H1 (cell line): ENCODE data around the gene C14orf93. TPM values are rescaled to one million over a fixed set of nuclear protein-coding genes. Genes with fewer than 3 reads are reported as not detected.

Source experiments
- CTCF ChIA-PET: fragments of 300-600 bp; sonication (Branson Sonifier 250); formaldehyde crosslinking; loops from one replicate; lab custom pipeline; 2021; ENCODE audit not compliant: partially characterized antibody; lab: Charles Lee
- POLR2A ChIA-PET: fragments of 300-600 bp; sonication (Branson Sonifier 250); formaldehyde crosslinking; loops from one replicate; lab custom pipeline; 2021; ENCODE audit warnings: inconsistent platforms; ENCODE audit not compliant: partially characterized antibody; lab: Charles Lee
- DNase-seq, 2 experiments: peaks; one replicate each; pipeline versions ENCODE4 v3.0.0 to v3.0.0-alpha.2; 2010 to 2022; ENCODE audit warnings: low spot score in 2 of 2, low read depth in 1 of 2, mixed read lengths in 1 of 2
- FAIRE-seq: peaks from 2 replicates; lab custom pipeline; 2011; peaks lifted over from hg19 to GRCh38; lab: Jason Lieb, UNC
- H2AFZ ChIP-seq: 2 replicates; pipeline ENCODE4 v1.8.1; 2012; ENCODE audit warnings: low read length, inconsistent platforms
- H2AK5ac ChIP-seq: 2 replicates; pipeline ENCODE4 v1.6.1; 2013; ENCODE audit warnings: low read depth, low read length
- H2BK120ac ChIP-seq: replicated peaks from 2 replicates; pipeline ENCODE3; 2013; ENCODE audit warnings: low read depth, low read length, inconsistent platforms
- H2BK12ac ChIP-seq: 2 replicates; pipeline ENCODE4 v1.6.1; 2013; ENCODE audit warnings: low read depth, low read length
- H2BK15ac ChIP-seq: 2 replicates; pipeline ENCODE4 v1.6.1; 2013; ENCODE audit warnings: low read length
- H2BK20ac ChIP-seq: 2 replicates; pipeline ENCODE4 v1.6.1; 2013; ENCODE audit warnings: low read length
- H2BK5ac ChIP-seq: 2 replicates; pipeline ENCODE4 v1.6.1; 2013; ENCODE audit warnings: low read depth, low read length
- H3K14ac ChIP-seq: 2 replicates; pipeline ENCODE4 v1.6.1; 2013; ENCODE audit warnings: inconsistent platforms; ENCODE audit not compliant: insufficient read length
- H3K18ac ChIP-seq: 2 replicates; pipeline ENCODE4 v1.6.1; 2013; ENCODE audit warnings: low read length; ENCODE audit errors: extremely low read depth
- H3K23ac ChIP-seq: 2 replicates; pipeline ENCODE4 v1.6.1; 2013; ENCODE audit warnings: inconsistent platforms; ENCODE audit not compliant: insufficient read length
- H3K23me2 ChIP-seq: 2 replicates; pipeline ENCODE4 v1.6.1; 2013; ENCODE audit warnings: low read depth, low read length
- H3K27ac ChIP-seq: 2 replicates; pipeline ENCODE4 v1.6.1; 2011; ENCODE audit warnings: low read depth, low read length, inconsistent platforms
- H3K27me3 ChIP-seq, 4 experiments: replicated peaks in 1 of 4; 1 replicate in 1 of 4; 2 replicates in 3 of 4; pipeline versions ENCODE4 v1.6.1 to v1.8.1; 2011 to 2013; ENCODE audit warnings: low read length in 3 of 4, mild to moderate bottlenecking in 3 of 4, inconsistent platforms in 2 of 4, mixed read lengths in 2 of 4, moderate library complexity in 1 of 4; ENCODE audit not compliant: control insufficient read depth in 3 of 4, insufficient read depth in 3 of 4; ENCODE audit errors: extremely low read depth in 1 of 4
- H3K36me3 ChIP-seq, 4 experiments: 2 replicates each; pipeline versions ENCODE4 v1.6.1 to v1.8.1; 2011 to 2013; ENCODE audit warnings: mild to moderate bottlenecking in 4 of 4, low read length in 3 of 4, moderate library complexity in 2 of 4, control low read depth in 1 of 4, inconsistent platforms in 1 of 4; ENCODE audit not compliant: insufficient read depth in 4 of 4, control insufficient read depth in 2 of 4
- H3K4ac ChIP-seq: replicated peaks from 2 replicates; pipeline ENCODE3; 2013; ENCODE audit warnings: low read length, low read depth, mixed read lengths, inconsistent platforms; ENCODE audit not compliant: insufficient read length
- H3K4me1 ChIP-seq, 4 experiments: replicated peaks in 1 of 4; 1 replicate in 1 of 4; 2 replicates in 3 of 4; pipeline versions ENCODE4 v1.6.1 to v1.8.1; 2011 to 2013; ENCODE audit warnings: low read length in 3 of 4, inconsistent platforms in 2 of 4, mixed read lengths in 1 of 4; ENCODE audit not compliant: insufficient read depth in 4 of 4, control insufficient read depth in 3 of 4
- H3K4me2 ChIP-seq, 2 experiments: 2 replicates each; pipeline versions ENCODE4 v1.6.1 to v1.8.1; 2011 to 2013; ENCODE audit warnings: low read depth in 2 of 2, low read length in 2 of 2, control low read depth in 1 of 2, inconsistent platforms in 1 of 2, mild to moderate bottlenecking in 1 of 2; ENCODE audit not compliant: insufficient read depth in 1 of 2
- H3K4me3 ChIP-seq, 4 experiments: fragments of 200-600, 300-600 bp in 1 of 4; sonication (generic), shearing (Covaris generic), sonication (Bioruptor Twin) in 1 of 4; 2 replicates each; pipeline versions ENCODE4 v1.5.1 to v1.8.1; 2011 to 2016; ENCODE audit warnings: low read length in 4 of 4, low read depth in 3 of 4, control low read depth in 2 of 4, inconsistent platforms in 2 of 4, mild to moderate bottlenecking in 2 of 4, mixed read lengths in 1 of 4, moderate library complexity in 1 of 4; ENCODE audit not compliant: insufficient read depth in 2 of 4; ENCODE audit errors: extremely low read depth in 1 of 4
- H3K56ac ChIP-seq: replicated peaks from 2 replicates; pipeline ENCODE3; 2013; ENCODE audit warnings: low read depth, mild to moderate bottlenecking, mixed read lengths, low read length, inconsistent platforms; ENCODE audit not compliant: insufficient read length
- H3K79me1 ChIP-seq: 2 replicates; pipeline ENCODE4 v1.6.1; 2013; ENCODE audit warnings: low read depth, low read length, control low read depth
- H3K79me2 ChIP-seq, 2 experiments: 2 replicates each; pipeline versions ENCODE4 v1.6.1 to v1.8.1; 2012 to 2013; ENCODE audit warnings: low read length in 2 of 2, mild to moderate bottlenecking in 2 of 2, inconsistent platforms in 1 of 2; ENCODE audit not compliant: insufficient read depth in 2 of 2, control insufficient read depth in 1 of 2
- H3K9ac ChIP-seq, 4 experiments: replicated peaks in 1 of 4; 1 replicate in 1 of 4; 2 replicates in 3 of 4; pipeline versions ENCODE4 v1.6.1 to v1.8.1; 2011 to 2013; ENCODE audit warnings: low read depth in 3 of 4, low read length in 3 of 4, control low read depth in 2 of 4, mild to moderate bottlenecking in 2 of 4, moderate library complexity in 2 of 4, inconsistent platforms in 1 of 4; ENCODE audit errors: extremely low read depth in 1 of 4
- H3K9me3 ChIP-seq, 2 experiments: 2 replicates each; pipeline versions ENCODE4 v1.6.1 to v1.8.1; 2012 to 2013; ENCODE audit warnings: mild to moderate bottlenecking in 2 of 2, moderate library complexity in 2 of 2, control low read depth in 1 of 2, inconsistent platforms in 1 of 2, low read depth in 1 of 2, low read length in 1 of 2, mixed read lengths in 1 of 2; ENCODE audit not compliant: insufficient read depth in 2 of 2
- H4K20me1 ChIP-seq, 2 experiments: replicated peaks in 1 of 2; 2 replicates each; pipeline versions ENCODE3 to v1.8.1; 2011 to 2013; ENCODE audit warnings: inconsistent platforms in 2 of 2, low read length in 2 of 2, mild to moderate bottlenecking in 1 of 2; ENCODE audit not compliant: insufficient read depth in 2 of 2, control insufficient read depth in 1 of 2
- H4K5ac ChIP-seq: 2 replicates; pipeline ENCODE4 v1.6.1; 2013; ENCODE audit warnings: low read length, low read depth, mixed read lengths, inconsistent platforms; ENCODE audit not compliant: insufficient read length
- H4K8ac ChIP-seq: 2 replicates; pipeline ENCODE4 v1.8.0; 2013; ENCODE audit warnings: mild to moderate bottlenecking, moderate library complexity, low read length, inconsistent platforms; ENCODE audit not compliant: insufficient read depth; ENCODE audit errors: extremely low read depth
- H4K91ac ChIP-seq: replicated peaks from 2 replicates; pipeline ENCODE3; 2013; ENCODE audit warnings: low read length, mixed read lengths, inconsistent platforms; ENCODE audit not compliant: insufficient read length
- BRCA1 ChIP-seq: IDR thresholded peaks from 2 replicates; pipeline ENCODE4 v1.6.1; 2012; ENCODE audit warnings: low read depth, low read length, improper control_type of control experiment
- RNF2 ChIP-seq: fragments of 200-900, 300-1000 bp; sonication (generic); IDR thresholded peaks from 2 replicates; pipeline ENCODE4 v1.7.1; 2016; ENCODE audit warnings: borderline replicate concordance, low read depth, mild to moderate bottlenecking, antibody characterized with exemption, low read length; ENCODE audit not compliant: poor library complexity, severe bottlenecking; ENCODE audit errors: missing control alignments
- SP2 ChIP-seq: IDR thresholded peaks from 2 replicates; pipeline ENCODE4 v1.6.1; 2012; ENCODE audit warnings: mild to moderate bottlenecking, low read length, inconsistent platforms
- TAF1 ChIP-seq: IDR thresholded peaks from 2 replicates; pipeline ENCODE4 v1.6.1; 2011; ENCODE audit warnings: mild to moderate bottlenecking, low read depth, low read length
- ZNF274 ChIP-seq: IDR thresholded peaks from 2 replicates; pipeline ENCODE4 v1.7.0; 2012; ENCODE audit warnings: low read length, borderline replicate concordance; ENCODE audit errors: extremely low read depth
- WGBS, 2 experiments: shearing (Covaris generic) in 1 of 2; methylation state at CpG; one replicate each; pipeline versions ENCODE4 v1.1.6 to v1.1.7; 2013 to 2015; ENCODE audit warnings: low lambda C conversion rate in 2 of 2, mixed read lengths in 2 of 2, inconsistent platforms in 1 of 2, low coverage in 1 of 2, missing lambda C conversion rate in 1 of 2; ENCODE audit not compliant: insufficient replicate concordance in 2 of 2, insufficient coverage in 1 of 2, insufficient read length in 1 of 2; ENCODE audit errors: extremely low coverage in 1 of 2, missing lambda C conversion rate in 1 of 2; 5-methylcytosine and 5-hydroxymethylcytosine counted together
- long read RNA-seq, 2 experiments: library from RNA in 1 of 2; library from capped mRNA in 1 of 2; stranded (forward); transcript quantifications; one replicate each; pipeline ENCODE4 v2.0.0, GENCODE V29; 2021; ENCODE audit warnings: inconsistent platforms in 1 of 2
- polyA minus RNA-seq, 3 experiments: library from RNA; depleted of rRNA, polyadenylated mRNA; stranded (reverse); fragments of >200 nt; gene quantifications; 1 replicate in 2 of 3; 2 replicates in 1 of 3; pipeline ENCODE4 v1.2.3, GENCODE V29; 2011
- polyA plus RNA-seq, 7 experiments: library from polyadenylated mRNA; depleted of rRNA in 3 of 7; stranded (reverse) in 5 of 7; unstranded in 2 of 7; fragments of >200 nt in 5 of 7; fragments of 200-250 nt in 2 of 7; gene quantifications; 1 replicate in 5 of 7; 2 replicates in 1 of 7; 4 replicates in 1 of 7; pipeline versions ENCODE4 v1.2.1 to v1.2.3, GENCODE V29; 2011 to 2013; ENCODE audit warnings: missing spikeins in 2 of 7, mixed read lengths in 2 of 7
- total RNA-seq: library from RNA; stranded (reverse); fragmentation: NEBNext Ultra II Directional; extraction: Animal tissue kit (Norgen Biotek cat#: 25700); gene quantifications from 2 replicates; pipeline ENCODE4 v1.2.1, GENCODE V29; 2021

Gene C14orf93, protein sequence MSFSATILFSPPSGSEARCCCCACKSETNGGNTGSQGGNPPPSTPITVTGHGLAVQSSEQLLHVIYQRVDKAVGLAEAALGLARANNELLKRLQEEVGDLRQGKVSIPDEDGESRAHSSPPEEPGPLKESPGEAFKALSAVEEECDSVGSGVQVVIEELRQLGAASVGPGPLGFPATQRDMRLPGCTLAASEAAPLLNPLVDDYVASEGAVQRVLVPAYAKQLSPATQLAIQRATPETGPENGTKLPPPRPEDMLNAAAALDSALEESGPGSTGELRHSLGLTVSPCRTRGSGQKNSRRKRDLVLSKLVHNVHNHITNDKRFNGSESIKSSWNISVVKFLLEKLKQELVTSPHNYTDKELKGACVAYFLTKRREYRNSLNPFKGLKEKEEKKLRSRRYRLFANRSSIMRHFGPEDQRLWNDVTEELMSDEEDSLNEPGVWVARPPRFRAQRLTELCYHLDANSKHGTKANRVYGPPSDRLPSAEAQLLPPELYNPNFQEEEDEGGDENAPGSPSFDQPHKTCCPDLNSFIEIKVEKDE
- total RNA-seq (7.4 and 7.8 TPM in 2 replicates), polyA plus RNA-seq (2011; rRNA removed) (8.2 and 9.7 TPM in 2 replicates), polyA minus RNA-seq (2011; rRNA and poly(A)+ RNA removed) (22.5 and 22.6 TPM in 2 replicates)
- 10.0 TPM for polyA plus RNA-seq (2011; cell fraction: cytosol; rRNA removed)
- polyA plus RNA-seq (2011; cell fraction: nucleus; rRNA removed), result 17.6 TPM
- polyA plus RNA-seq (2012, experiment 1 of 2), result 6.3 to 9.7 TPM (median 7.9 TPM) in 4 replicates
- polyA plus RNA-seq (2012, experiment 2 of 2), result 6.3 TPM
- polyA plus RNA-seq (2013, experiment 1 of 2), result 3.5 TPM
- polyA plus RNA-seq (2013, experiment 2 of 2), result 3.3 TPM
- 4.3 TPM for polyA minus RNA-seq (2011; cell fraction: cytosol; rRNA and poly(A)+ RNA removed)
- polyA minus RNA-seq (2011; cell fraction: nucleus; rRNA and poly(A)+ RNA removed), result 6.5 TPM
- long read RNA-seq, experiment 1, partial matches to known transcripts, result 8 of 10 reads
- long read RNA-seq, experiment 1, other reads (novel, unspliced or antisense), result 2 of 10 reads
- long read RNA-seq, experiment 2, partial matches to known transcripts, result 0 of 6 reads
- long read RNA-seq, experiment 2, other reads (novel, unspliced or antisense), result 4 of 6 reads

DNA sequence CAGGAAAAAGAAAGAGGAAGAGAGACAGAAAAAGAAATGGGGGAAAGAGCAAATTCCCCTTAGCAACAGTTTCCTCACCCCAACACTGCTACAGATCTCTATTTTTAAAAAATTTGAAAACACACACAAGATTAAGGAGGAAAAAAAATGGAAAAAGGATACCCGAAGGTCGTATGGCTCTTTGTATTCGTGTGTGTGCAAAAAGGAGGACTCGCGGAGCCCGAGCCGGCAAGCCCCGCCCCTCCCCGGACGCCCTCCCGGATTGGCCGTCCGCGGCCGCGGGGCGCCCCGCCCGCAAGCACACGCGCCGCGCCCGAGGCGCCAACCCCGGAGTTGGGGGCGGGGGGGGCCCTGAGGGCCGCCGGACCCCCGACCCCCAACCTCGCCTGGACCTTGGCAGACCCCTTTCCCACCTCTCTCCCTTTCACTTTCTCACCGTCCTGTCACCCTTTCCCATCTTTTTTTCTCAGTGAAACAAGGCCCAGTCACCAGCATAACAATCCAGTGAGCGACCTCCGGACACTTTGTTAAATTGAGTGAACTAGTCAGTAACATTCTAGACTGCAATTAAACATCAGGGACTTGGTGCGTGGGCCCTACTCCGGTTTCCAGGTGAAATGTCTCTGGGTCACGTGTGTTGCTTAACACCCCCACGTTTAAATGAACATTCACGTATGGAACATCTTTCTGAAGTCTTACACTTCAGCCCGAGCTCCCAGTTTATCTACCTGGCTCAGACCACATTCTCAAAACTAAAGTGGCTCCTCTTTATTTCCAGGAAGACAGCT lies at the start of gene C14orf93:
Gene C14orf93 (minus strand): TSS at position 205 of the 788 bp plus-strand sequence. CDS start 11,120 bp downstream, outside the sequence.
- FAIRE-seq, result no peak
- Histone ChIP-seq H2BK120ac (no peak within 1 kb of the TSS), H3K36me3 (no peaks in the 10 kb centered on the region), H3K14ac (no peak within 1 kb of the TSS), H2BK20ac (no peak within 1 kb of the TSS), H4K91ac (no peak within 1 kb of the TSS), H3K9me3 (no peaks in the 10 kb centered on the region), H3K27me3 (no peaks in the 10 kb centered on the region), H4K8ac (0 out of 2 replicates have a peak within 1 kb of the TSS, but pooled peaks have one; percentile 47), H3K56ac (no peak within 1 kb of the TSS), H3K9ac (peak within 1 kb of the TSS in 2 of 4 experiments; percentile 55 to 70; a peak in 3 of 7 replicates), H3K79me1 (no peaks in the 10 kb centered on the region), H2BK12ac (no peak within 1 kb of the TSS), H3K23ac (no peak within 1 kb of the TSS), H3K27ac (no peak within 1 kb of the TSS), H2AK5ac (no peak within 1 kb of the TSS), H3K79me2 (no peaks in the 10 kb centered on the region), H3K4me1 (peaks cover 4 to 7% (median 6%) of the 10 kb centered on the region in 4 experiments; a peak in 4 of 7 replicates), H3K4me2 (peak within 1 kb of the TSS; percentile 61 to 62), H2AFZ (peak within 1 kb of the TSS; percentile 63), H2BK15ac (no peak within 1 kb of the TSS), H3K4ac (peak within 1 kb of the TSS; percentile 57), H3K23me2 (peaks cover 6% of the 10 kb centered on the region), H4K20me1 (no peaks in the 10 kb centered on the region), H3K18ac (peak within 1 kb of the TSS; percentile 89; the same call in 1 of the 2 replicates), H2BK5ac (peak within 1 kb of the TSS; percentile 2; the same call in 1 of the 2 replicates), H4K5ac (peak within 1 kb of the TSS; percentile 84), H3K4me3 (peak within 1 kb of the TSS; percentile 24 to 59 (median 53))
- POLR2A ChIA-PET, result interaction anchor here (0.7 to 0.9 kb wide), 3 partner anchors 32 to 66 kb away, joined by 3 read pairs; no protein-coding TSS in a partner anchor
- peak in 1 of 2 experiments; percentile 87 for DNase-seq
- 12% methylated on average over 31 of the region's 40 CpGs; no CpG with 5 or more reads in 1 of the 2 experiments for WGBS, 2 experiments
- CTCF ChIA-PET, result interaction anchor here (1.2 to 5.0 kb wide), 7 partner anchors 15 to 37 kb away, joined by 3 to 27 read pairs (median 5); partner anchors contain the start of genes AJUBA and PSMB11
- TF ChIP-seq SP2 (no peak), RNF2 (no peak), BRCA1 (no peak), TAF1 (peak; percentile 52; the same call in 1 of the 2 replicates), ZNF274 (no peak)
